Measurements from ENCODE around the gene TESK2.

DNA sequence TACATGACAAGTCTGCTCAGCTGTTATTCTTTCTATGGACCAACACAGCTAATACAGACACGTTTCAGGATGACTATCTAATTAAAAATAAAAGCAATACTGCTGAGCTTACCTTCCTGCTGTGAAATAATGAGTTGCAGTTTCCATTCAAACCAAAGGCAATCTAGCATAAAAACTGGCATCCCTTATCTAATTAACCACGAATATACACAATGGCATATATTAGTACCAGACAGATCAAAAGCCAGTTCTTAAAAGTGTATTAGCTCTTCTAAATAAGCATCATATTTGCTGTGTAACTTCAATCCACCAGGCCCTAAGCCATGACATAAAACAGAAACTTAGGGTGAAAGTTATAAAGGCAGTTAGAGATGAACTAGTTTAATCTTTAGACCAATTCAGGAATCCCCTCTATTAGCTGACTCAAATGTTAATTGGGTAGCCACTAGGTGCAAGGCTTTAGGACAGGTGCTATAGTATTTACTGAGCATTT is 20.6 kb downstream of the TESK2 start:
- TF ChIP-seq CTCF (conservative IDR thresholded peaks at IDR 0.05; ENCODE audit: low read length) (no peak), EZH2phosphoT487 (IDR thresholded peaks at IDR 0.05; ENCODE audit: borderline replicate concordance) (no peak)
